ENCODE data around the gene ANAPC5.
"Not testable (repeated sequence)": the region's sequence is repeated elsewhere in the genome, so short reads cannot be mapped to it uniquely, and the experiment has no call there.

ANAPC5 gene

DNA sequence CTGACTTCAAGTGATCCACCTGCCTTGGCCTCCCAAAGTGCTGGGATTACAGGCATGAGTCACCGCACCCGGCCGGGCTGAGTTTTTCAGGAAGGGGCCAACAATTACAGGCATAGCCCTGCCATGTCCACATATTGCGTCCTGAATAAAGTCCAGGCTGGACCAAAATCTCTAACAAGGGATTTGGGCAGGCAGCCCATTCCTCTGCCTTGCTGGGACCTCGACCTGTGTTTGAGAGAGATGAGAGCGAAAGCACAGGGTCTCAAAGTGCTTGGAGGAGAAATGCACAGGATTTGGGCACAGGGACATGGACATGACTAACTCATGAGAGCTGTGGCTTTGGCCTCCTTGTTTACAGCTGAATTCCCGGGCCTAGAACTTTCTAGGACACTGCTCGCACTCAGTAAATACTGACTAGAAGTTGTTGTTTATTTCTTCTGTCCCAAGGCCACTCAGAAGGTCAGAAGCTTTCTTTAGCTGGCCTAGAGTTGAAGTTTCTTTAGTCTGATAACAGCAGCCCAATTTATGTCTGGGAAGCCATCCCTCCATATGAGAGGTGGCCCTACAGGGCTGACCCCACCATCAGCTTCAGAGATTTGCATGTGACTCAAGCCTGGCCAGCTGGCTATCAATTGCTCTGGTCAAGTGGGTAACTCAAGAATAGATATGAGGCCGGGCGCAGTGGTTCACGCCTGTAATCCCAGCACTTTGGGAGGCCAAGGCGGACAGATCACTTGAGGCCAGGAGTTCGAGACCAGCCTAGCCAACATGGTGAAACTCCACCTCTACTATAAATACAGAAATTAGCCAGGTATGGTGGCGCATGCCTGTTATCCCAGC, 67.4 kb downstream of the ANAPC5 start:
- DNase-seq = no peak

DNA sequence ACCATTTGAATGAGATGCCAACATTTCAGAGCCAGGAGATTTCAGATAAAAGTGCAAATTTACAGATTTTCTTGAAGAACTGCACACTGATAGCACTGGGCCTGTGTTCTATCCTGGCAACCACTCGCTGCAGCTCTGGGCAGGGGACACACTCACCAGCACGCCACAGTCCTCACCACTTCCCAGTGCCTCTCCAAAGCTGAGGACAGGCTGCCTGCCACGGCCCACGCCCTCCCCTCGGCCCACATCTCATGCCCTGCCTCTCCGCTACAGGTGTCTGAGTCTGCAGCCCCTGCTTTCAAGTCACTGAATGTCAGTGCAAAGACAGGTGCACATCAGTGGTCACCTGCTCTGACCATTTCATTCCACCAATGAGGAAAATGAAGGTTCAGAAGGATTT, 68.4 kb downstream of the ANAPC5 start:
- no peak for DNase-seq

DNA sequence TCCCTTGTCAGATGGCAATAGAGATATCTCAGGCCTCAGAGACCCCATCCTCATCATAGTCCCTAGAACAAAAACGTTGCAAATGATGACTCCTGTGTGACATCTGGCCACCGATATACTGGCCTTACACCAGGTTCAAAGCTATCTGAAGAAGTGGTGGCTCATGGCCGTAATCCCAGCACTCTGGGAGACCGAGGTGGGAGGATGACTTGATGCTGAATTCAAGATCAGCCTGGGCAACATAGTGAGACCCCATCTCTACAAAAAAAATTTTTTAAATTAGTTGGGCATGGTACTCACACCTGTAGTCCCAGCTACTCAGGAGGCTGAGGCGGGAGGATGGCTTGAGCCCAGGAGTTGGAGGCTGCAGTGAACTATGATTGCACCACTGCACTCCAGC, 68.8 kb downstream of the ANAPC5 start:
- no peak for DNase-seq

DNA sequence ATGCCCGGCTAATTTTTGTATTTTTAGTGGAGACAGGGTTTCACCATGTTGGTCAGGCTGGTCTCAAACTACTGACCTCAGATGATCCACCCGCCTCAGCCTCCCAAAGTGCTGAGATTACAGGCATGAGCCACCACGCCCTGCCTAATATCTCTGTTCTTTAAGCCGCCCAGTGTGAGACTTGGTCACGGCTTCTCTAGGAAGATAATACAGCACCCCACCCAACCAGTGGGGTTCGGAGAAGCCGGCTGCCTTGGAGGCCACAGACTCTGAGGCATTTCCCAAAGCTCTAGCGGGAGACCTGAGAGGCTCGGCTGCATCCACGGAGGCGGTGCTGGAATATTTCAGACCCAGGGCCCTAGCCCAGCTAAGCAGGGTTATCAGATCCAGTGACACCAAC, 69.3 kb downstream of the ANAPC5 start:
- DNase-seq = not testable (repeated sequence)

DNA sequence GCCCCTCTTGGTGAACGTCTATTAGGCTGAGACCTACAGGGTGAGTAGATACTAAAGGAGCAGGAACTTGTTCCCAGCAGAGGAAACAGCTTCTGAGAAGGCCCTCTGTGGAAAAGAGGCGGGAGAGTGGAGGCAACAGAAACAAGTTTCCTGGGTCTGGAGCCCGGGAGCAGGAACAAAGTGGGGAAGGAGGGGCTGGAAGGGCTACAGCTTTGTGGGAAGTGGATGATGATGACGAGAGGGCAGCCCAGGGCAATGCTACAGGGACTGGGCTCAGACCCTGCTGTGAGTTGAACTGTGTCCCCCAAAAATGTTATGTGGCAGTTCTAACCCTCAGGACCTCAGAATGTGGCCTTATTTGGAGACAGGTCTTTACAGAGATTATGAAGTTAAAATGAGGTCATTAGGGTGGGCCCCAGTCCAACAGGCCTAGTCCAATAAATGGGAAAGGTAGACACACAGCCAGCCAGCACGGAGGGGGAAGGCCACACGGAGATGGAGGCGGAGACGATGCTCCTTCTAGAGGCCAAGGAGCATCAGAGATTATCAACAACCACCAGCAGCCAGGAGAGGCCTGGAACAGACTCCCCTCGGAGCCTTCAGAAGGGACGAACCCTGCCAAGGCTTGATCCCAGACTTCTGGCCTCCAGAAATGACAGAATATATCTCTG, 70.0 kb downstream of the ANAPC5 start:
- no peak for DNase-seq

DNA sequence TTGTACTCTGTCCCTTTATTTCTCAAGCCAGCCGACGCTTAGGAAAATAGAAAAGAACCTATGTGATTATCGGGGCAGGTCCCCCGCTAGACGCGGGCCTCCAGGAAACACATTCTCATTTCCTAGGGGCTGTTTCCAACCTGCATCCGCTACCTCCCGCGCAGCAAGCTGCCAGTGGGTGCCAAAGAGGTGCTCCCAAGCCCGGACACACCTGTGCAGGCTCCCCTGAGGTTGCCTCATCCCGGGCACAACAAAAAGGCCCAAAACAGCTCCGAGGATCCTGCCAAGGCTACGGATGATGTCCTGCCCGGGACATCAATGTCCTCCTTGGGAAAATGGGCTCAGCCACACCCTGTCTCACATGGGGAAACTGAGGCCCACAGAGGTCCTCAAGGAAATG, 71.1 kb downstream of the ANAPC5 start:
- not testable (repeated sequence) for DNase-seq

DNA sequence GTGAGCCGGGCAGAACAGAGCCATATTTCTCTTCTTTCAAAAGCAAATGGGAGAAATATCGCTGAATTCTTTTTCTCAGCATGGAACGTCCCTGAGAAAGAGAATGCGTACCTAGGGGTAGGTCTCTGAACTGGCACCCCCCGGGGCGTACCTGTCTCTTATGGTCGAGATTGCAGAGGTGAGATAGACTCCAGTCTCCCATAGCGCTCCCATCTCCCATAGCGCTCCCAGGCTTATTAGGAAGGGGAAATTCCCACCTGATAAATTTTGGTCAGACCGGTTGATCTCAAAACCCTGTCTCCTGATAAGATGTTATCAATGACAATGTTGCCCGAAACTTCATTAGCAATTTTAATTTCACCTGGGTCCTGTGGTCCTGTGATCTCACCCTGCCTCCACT, 71.7 kb downstream of the ANAPC5 start:
- DNase-seq = not testable (repeated sequence)

DNA sequence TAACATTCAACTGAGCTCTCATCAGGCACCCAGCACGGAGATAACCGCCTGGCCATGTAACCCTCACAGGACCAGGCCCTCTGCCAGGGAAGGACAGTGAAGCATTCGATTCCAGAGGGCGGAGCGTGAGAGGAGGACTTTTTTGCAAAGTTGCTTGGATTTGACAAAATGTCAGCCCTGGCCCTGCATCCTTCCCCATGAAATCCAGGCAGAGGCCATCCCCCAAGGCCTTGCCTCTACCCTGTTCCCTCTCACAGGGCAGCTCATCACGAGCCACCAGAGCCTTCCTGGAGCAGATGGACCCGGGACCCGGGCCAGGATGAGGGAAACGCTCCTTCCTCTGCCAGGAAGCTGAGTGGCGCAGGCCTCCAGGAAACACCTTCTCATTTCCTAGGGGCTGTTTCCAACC, 72.7 kb downstream of the ANAPC5 start:
- DNase-seq = no peak

DNA sequence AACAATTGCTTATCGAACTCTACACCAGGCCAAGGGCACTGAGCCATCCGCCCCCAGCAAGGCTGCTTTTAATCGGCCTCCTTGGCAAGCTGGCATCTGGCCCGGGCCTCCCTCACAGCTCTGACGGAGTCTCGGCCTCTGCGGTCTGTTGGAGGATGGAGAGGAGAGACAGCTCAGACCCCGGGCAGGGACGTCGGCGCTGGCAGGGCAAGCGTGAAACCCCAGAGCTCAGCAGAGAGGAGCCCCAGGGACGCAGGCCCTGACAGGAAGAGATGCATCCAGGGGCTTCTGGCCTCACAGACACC, 73.2 kb downstream of the ANAPC5 start:
- no peak for DNase-seq

DNA sequence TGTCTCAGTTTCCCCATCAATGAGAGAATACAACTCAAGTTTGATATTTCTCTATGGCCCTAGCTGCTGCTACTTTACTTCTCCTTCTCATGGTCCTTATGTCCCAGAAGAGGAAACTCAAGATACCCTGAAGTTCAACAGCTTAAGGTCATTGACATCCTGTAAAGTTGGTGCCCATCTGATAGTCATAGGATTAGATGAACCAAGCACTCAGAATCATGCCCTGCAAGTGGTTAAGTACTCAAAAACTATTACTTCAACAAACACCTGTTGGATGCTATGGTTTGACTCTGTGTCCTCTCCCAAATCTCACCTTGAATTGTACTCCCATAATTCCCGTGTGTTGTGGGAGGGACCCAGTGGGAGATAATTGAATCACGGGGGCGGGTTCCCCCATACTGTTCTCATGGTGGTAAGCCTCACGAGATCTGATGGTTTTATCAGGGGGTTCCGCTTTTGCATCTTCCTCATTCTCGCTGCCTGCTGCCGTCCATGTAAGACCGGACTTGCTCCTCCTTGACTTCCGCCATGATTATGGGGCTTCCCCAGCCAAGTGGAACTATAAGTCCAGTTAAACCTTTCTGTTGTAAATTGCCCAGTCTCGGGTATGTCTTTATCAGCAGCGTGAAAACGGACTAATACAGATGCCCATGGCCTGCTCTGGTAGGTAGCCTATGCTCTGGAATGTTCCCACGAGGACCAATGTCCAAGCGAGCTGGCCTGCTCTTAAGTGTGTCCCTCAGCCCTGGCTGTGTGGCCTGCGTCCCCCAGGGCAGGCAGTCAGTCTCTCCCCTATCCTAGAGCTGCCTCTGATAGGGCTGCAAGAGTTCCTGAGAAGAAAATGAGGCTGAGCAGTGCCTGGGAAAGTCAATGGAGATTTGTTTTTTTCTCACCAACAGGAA, 73.8 kb downstream of the ANAPC5 start:
- no peak for DNase-seq

DNA sequence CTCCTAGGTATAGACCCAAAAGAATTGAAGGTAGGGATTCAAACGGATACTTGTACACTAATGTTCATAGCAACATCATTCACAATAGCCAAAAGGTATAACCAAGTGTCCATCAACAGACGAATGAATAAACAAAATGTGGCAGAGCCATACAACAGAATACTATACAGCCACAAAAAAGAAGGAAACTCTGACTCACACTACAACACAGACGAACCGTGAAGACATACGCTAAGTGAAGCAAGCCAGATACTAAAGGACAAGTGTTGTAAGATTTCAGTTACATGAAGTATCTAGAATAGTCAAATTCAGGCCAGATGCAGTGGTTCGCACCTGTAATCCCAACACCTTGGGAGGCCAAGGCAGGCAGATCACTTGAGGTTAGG, 74.8 kb downstream of the ANAPC5 start:
- DNase-seq = no peak

DNA sequence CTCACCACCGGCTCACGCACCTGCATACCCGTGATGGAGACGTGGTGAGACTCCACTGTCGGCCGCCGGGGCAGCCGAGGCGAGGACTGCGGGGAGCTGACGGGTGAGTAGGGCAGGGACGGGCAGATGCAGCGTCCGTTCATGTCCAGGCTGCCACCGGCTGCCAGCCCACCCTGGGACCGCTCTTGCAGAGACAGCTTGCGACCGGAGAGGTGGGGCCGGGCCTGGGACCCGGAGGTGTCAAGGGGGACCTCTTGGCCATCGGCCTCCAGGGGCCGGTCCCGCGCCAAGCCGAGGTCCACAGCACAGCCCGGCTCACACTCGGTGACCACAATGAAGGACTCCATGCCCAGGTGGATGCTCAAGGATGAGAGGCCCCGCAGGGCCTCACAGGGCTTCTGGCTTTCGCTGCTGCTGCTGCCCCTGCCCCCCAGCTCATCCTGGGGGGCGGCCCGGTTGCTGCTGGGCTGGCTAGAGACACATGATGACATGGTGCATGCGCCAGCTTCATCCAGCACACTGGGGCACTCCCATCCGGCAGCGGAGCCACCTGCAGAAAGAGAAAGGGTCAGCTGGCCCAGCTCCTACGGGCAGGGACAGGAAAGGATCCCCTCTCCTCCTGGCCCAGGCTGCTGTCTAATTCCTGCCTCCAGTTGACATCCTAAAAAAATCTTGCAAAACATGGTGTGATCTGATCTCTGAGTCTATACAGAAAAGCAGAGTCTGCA, 78.0 kb downstream of the ANAPC5 start:
- DNase-seq = no peak

DNA sequence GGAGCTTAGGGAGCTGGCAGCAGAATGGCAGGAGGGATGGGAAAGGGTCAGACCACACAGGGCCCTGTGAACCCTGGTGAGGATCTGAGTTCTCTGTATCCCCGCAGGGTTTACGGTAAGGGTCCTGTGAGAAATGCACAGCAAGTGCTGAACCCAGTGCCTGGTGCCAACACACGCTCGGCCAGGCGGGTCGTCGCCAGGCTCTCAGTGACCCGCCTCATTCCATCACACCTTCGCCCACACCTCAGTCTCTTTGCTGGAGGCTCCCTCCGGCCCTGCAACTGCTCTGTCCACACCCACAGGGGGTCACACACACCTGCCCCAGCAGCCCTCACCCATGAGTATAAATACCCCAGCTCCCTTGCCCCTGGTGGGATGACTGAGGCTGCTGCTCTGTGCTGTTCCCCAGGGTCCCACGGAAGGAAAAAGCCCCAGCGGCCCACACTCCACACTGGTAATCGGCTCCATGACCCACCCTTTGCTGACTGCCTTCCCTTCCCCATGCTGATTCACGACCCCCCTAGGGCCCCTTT, 78.8 kb downstream of the ANAPC5 start:
- no peak for DNase-seq

DNA sequence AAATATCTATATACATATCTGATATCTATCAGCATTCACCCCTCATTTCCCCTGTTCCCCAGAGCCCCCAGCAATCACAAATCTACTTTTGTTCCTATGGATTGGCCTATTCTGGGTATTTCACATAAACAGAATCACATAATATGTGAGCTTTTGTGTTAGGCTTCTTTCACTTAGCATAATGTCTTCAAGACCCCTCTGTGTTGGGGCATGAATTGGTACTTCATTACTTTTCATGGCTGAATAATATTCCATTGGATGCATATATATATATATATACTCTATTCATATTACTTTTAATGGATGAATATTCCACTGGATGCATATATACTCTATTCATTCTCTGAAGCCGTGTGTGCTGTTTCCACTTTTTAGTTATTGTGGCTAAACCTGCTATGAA, 84.4 kb downstream of the ANAPC5 start:
- no peak for DNase-seq

DNA sequence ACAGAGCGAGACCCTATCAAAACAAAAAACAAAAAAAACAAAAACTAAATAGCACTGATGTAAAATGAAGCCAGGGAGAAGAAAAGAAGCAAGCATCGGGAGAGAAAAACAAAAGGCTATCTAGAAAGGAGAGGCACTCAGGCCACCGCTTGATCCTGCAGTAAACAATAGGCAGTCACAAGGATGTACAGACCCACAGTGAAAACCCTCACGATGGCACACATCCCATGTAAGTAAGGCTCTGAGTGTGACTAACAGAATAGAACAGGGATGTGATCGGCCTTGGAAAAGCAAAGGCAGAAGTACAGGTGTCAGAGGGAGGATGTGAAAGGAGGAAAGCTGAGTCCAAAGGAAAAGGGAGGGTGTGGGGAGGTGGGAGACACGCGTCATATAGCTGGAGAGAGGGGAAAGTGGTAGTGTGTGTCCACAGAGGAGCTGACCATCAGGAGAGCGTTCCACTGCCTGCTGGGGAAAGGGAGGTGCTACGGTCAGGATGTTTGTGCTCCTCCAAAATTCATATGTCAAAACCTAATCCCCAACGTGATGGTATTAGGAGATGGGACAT, 87.2 kb downstream of the ANAPC5 start:
- no peak for DNase-seq

DNA sequence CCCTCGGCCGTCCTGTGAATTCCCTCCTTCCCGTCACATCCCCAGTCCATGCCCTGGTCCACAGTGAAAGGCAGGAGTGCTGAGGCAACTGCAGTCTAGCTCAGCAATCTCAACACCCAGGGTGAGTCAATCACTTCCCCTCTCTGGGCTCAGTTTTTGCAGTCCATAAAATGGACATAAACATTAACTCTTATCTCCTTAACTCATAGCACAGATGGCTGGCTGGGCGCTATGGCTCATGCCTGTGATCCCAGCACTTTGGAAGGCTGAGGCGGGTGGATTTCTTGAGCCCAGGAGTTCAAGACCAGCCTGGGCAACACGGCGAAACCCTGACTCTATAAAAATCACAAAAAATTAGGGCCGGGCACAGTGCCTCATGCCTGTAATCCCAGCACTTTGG, 88.1 kb downstream of the ANAPC5 start:
- no peak for DNase-seq

DNA sequence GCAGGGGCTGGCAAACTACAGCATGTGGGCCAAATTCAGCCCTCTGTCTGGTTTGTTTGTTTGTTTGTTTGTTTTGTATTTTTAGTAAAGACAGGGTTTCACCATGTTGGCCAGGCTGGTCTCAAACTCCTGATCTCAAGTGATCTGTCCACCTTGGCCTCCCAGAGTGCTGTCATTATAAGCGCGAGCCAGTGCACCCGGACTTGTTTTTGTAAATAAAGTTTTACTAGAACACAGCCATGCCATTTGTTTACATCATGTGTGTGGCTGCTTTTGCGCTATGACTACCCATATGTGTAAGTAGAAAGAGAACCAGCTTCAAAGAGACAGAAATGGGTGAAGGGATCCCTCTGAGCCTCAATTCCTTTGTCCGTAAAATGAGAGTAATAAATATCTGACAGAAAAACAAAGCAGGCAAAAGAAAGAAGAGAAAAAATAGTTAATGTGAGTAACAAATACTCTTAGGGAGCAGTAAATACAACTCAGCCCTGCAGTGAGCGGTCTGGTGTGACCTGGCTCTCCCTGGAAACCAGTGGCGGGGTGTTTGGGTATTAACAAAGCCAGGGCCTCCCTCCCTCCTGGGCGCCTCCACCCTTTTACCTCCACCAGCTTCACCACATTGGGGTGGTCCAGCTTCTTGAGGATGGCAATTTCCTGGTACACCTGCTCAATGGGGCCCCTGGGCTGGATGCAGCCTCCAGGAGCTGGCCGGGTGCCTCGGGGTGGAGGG, 88.8 kb downstream of the ANAPC5 start:
- DNase-seq = no peak

DNA sequence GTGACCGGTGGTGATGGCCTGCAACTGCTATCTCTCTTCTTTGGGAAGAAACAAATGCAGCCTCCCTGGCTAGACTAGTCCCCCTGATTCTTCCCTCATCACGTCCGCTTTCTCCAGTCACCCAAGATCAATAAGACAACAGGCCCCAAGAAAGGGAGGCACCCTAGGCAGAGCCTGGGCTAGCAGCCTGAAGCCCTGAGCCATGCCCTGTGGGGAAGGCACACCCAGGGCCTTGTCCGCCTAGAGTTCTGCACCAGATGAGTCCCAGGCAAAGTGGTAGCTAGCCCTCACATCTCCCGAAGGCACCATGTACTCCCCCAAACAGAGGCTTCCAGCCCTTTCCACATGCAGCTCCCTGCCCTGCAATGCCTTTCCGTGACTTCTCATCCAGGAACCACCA, 90.8 kb downstream of the ANAPC5 start:
- DNase-seq = no peak

DNA sequence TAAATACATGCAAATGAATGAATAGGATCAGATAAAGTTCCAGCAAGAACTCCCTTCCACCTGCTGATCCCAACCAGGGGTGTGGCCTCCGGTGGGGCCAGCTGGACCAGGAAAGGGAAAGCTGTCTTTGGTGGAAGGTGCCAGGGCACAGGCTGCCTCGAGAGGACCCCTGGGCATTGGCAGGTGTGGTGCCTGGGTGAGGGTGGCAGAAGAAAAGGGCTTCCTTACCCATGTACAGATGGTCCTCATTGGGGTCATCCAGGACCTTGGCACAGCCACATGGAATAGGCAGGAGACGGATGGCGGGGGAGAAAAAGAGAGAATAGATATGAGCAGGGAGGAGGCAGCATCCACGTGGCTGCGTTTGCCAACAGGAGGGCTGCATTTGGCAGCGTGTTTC, 92.1 kb downstream of the ANAPC5 start:
- DNase-seq = no peak

DNA sequence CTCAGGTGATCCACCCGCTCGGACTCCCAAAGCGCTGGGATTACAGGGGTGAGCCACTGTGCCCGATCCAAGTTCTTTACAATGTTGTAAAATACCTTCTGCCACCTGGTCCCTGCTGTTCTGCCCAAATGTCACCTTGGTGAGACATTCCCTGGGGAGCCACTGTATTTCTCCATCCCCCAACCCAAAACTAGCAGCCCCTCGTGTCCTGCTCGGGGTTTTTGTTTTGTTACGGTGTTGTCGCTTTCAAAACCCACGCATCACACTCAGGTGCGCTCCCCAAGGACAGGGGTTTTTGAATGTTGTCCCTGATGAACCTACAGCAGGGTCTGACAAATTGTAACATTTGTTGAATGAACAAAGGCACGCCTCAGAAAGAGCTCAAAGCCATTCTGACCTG, 93.1 kb downstream of the ANAPC5 start:
- DNase-seq = no peak
